Smooth muscle cell (in vitro differentiated cells): ENCODE results near the gene WDR76. TPM values are rescaled to one million over a fixed set of nuclear protein-coding genes. Genes with fewer than 3 reads are reported as not detected.

Experiments used
- DNase-seq: peaks from one replicate; lab custom pipeline; 2025; ENCODE audit not compliant: unreplicated experiment; lab: John Stamatoyannopoulos, UW
- H2AFZ ChIP-seq: fragments of 200-600 bp; sonication (generic); 2 replicates; pipeline ENCODE4 v1.6.0; 2016; ENCODE audit warnings: antibody characterized with exemption, low read depth, mild to moderate bottlenecking
- H3F3A ChIP-seq: fragments of 200-600 bp; sonication (generic); 2 replicates; pipeline ENCODE4 v1.6.0; 2017; ENCODE audit warnings: antibody characterized with exemption, low read depth
- H3K27ac ChIP-seq: fragments of 200-600 bp; sonication (generic); 2 replicates; pipeline ENCODE4 v1.5.1; 2016; ENCODE audit warnings: low read depth, mild to moderate bottlenecking
- H3K27me3 ChIP-seq: fragments of 200-600 bp; sonication (generic); 2 replicates; pipeline ENCODE4 v1.6.1; 2016; ENCODE audit warnings: low read depth, mild to moderate bottlenecking
- H3K36me3 ChIP-seq: fragments of 200-600 bp; sonication (generic); 2 replicates; pipeline ENCODE4 v1.5.1; 2016; ENCODE audit warnings: low read depth
- H3K4me1 ChIP-seq: fragments of 200-600 bp; sonication (generic); 2 replicates; pipeline ENCODE4 v1.5.1; 2016; ENCODE audit warnings: low read depth
- H3K4me2 ChIP-seq: fragments of 200-600 bp; sonication (generic); 2 replicates; pipeline ENCODE4 v1.6.0; 2016; ENCODE audit warnings: mild to moderate bottlenecking
- H3K4me3 ChIP-seq: fragments of 200-600 bp; sonication (generic); 2 replicates; pipeline ENCODE4 v1.5.1; 2016; ENCODE audit warnings: mild to moderate bottlenecking
- H3K79me2 ChIP-seq: fragments of 200-600 bp; sonication (generic); 2 replicates; pipeline ENCODE4 v1.6.0; 2016; ENCODE audit warnings: low read depth, mild to moderate bottlenecking
- H3K9ac ChIP-seq: fragments of 200-600 bp; sonication (generic); 2 replicates; pipeline ENCODE4 v1.6.0; 2016; ENCODE audit warnings: low read depth
- H3K9me3 ChIP-seq: fragments of 200-600 bp; sonication (generic); replicated peaks from 2 replicates; pipeline ENCODE4 v1.5.1; 2016; ENCODE audit warnings: low read depth
- H4K20me1 ChIP-seq: fragments of 200-600 bp; sonication (generic); 2 replicates; pipeline ENCODE4 v1.6.0; 2016; ENCODE audit warnings: low read depth
- WGBS: methylation state at CpG from one replicate; pipeline ENCODE4 v1.1.7; 2016; ENCODE audit warnings: low lambda C conversion rate; 5-methylcytosine and 5-hydroxymethylcytosine counted together
- polyA plus RNA-seq: library from polyadenylated mRNA; unstranded; fragments of >200 nt; fragmentation: Nextera tagmentation; extraction: Ambion mirVana; gene quantifications from 2 replicates; pipeline ENCODE4 v1.2.1, GENCODE V29; 2016
- total RNA-seq: library from RNA; depleted of rRNA; stranded (reverse); fragments of >200 nt; gene quantifications from 2 replicates; pipeline ENCODE4 v1.2.3, GENCODE V29; 2014
- TF ChIP-seq, protein P1 (sequence below): fragments of 200-600 bp; sonication (generic); IDR thresholded peaks from 2 replicates; pipeline ENCODE4 v1.5.1; 2017; ENCODE audit warnings: borderline replicate concordance, mild to moderate bottlenecking, antibody characterized with exemption; ENCODE audit not compliant: insufficient read depth, poor library complexity, severe bottlenecking

Gene WDR76
- total and polyA plus RNA-seq, 2 experiments from 2014 or later, result 3.4 to 9.8 TPM

DNA sequence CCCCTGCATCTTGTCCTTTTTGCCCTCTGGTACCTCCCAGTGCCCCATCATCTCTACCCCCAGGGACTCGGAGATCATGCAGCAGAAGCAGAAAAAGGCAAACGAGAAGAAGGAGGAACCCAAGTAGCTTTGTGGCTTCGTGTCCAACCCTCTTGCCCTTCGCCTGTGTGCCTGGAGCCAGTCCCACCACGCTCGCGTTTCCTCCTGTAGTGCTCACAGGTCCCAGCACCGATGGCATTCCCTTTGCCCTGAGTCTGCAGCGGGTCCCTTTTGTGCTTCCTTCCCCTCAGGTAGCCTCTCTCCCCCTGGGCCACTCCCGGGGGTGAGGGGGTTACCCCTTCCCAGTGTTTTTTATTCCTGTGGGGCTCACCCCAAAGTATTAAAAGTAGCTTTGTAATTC is 33.2 kb upstream of the WDR76 start:
- Histone ChIP-seq H3K4me3 (peak overlapping the region; percentile 77), H2AFZ (no peak overlapping the region), H3K27ac (peak overlapping the region; percentile 97), H3K4me1 (peaks cover 24% of the 10 kb centered on the region), H3K4me2 (peak overlapping the region; percentile 98), H3K36me3 (no peaks in the 10 kb centered on the region), H3K9me3 (no peaks in the 10 kb centered on the region), H3K9ac (peak overlapping the region; percentile 100), H3K79me2 (peaks cover 38% of the 10 kb centered on the region), H3K27me3 (no peaks in the 10 kb centered on the region), H4K20me1 (peaks cover 58% of the 10 kb centered on the region), H3F3A (peaks cover 38% of the 10 kb centered on the region)
- 94% methylated on average over 10 of the region's 10 CpGs for WGBS
- TF ChIP-seq, protein P1, sequence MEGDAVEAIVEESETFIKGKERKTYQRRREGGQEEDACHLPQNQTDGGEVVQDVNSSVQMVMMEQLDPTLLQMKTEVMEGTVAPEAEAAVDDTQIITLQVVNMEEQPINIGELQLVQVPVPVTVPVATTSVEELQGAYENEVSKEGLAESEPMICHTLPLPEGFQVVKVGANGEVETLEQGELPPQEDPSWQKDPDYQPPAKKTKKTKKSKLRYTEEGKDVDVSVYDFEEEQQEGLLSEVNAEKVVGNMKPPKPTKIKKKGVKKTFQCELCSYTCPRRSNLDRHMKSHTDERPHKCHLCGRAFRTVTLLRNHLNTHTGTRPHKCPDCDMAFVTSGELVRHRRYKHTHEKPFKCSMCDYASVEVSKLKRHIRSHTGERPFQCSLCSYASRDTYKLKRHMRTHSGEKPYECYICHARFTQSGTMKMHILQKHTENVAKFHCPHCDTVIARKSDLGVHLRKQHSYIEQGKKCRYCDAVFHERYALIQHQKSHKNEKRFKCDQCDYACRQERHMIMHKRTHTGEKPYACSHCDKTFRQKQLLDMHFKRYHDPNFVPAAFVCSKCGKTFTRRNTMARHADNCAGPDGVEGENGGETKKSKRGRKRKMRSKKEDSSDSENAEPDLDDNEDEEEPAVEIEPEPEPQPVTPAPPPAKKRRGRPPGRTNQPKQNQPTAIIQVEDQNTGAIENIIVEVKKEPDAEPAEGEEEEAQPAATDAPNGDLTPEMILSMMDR, result no peak
- no peak for DNase-seq

DNA sequence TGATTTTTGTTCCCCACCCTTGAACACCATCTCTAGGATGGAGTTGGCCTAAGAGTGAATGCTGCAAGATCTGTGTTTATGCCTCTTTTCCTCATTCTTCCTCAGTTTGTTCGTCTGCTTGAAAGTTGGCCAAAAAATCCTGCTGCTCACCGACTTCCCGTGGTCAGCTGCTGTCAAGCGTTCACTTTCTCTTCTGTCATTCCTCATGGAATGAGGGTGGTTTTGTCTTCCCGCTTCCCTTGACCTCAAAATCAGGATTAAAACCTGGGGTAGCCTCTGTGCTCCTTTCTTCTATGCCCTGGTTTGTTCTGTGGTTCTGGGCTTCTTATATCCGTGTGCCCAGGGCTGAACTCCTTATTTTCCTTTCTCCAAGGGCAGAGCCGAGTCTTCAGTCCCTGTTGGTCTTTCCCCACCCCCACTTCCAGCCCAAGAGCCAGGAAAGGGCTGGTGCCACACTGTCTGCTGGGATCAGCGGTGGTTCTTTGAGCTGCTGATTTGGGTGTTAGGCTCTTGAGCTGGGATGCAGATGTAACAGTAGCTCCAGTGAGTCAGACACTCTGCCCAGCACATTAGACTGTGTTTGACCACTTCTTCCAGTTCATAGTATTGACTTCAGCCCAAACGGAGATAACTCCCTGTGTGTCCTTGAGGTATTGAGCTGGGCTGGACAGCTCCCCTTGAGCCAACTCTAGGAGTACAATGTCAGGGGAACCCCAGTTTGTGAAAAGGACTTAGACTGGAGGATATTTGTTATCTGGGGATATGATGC is 32.3 kb upstream of the WDR76 start:
- peak overlapping the region; percentile 97 for H3K27ac ChIP-seq
- H3K9me3 ChIP-seq, result no peaks in the 10 kb centered on the region
- H3K4me3 ChIP-seq, result peak overlapping the region; percentile 77

DNA sequence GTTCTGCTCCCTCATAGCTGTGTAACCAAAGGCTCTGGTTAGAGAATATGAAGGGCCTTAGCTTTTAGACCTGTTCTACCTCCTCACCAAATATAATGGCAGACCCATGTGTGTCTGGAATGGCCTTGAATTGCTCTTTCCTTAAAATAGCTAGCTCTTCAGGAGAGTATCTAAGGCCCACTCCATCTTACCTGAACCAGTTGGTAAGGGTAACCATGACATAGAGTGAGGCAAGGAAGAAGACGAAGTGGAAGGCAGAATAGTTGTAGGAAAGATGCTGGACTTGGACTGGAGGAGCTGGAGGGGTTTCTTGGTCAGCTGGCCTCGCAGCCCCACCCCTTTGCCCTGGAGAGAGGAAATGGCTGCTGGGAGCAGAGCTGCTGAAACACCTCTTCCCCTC is 31.6 kb upstream of the WDR76 start:
- Histone ChIP-seq H3K4me3 (no peak overlapping the region), H3K27ac (peak overlapping the region; percentile 97), H3K9me3 (no peaks in the 10 kb centered on the region), H3K9ac (no peak overlapping the region), H3K79me2 (peaks cover 38% of the 10 kb centered on the region), H3K4me1 (peaks cover 33% of the 10 kb centered on the region), H3K36me3 (no peaks in the 10 kb centered on the region), H3K27me3 (no peaks in the 10 kb centered on the region), H2AFZ (no peak overlapping the region), H3K4me2 (peak overlapping the region; percentile 98), H4K20me1 (peaks cover 58% of the 10 kb centered on the region), H3F3A (peaks cover 50% of the 10 kb centered on the region)
- WGBS, result 100% methylated on average over 2 of the region's 2 CpGs
- TF ChIP-seq, protein P1, result no peak
- DNase-seq, result no peak

More for the DNA sequence above, 32.3 kb upstream of the WDR76 start:
- Histone ChIP-seq H2AFZ (no peak overlapping the region), H3K79me2 (peaks cover 38% of the 10 kb centered on the region), H3F3A (peaks cover 44% of the 10 kb centered on the region), H3K27me3 (no peaks in the 10 kb centered on the region), H4K20me1 (peaks cover 58% of the 10 kb centered on the region), H3K36me3 (no peaks in the 10 kb centered on the region), H3K9ac (peak overlapping the region; percentile 100), H3K4me2 (peak overlapping the region; percentile 98), H3K4me1 (peaks cover 25% of the 10 kb centered on the region)
- 36% methylated on average over 9 of the region's 9 CpGs for WGBS
- DNase-seq, result no peak
- TF ChIP-seq, protein P1, result no peak

DNA sequence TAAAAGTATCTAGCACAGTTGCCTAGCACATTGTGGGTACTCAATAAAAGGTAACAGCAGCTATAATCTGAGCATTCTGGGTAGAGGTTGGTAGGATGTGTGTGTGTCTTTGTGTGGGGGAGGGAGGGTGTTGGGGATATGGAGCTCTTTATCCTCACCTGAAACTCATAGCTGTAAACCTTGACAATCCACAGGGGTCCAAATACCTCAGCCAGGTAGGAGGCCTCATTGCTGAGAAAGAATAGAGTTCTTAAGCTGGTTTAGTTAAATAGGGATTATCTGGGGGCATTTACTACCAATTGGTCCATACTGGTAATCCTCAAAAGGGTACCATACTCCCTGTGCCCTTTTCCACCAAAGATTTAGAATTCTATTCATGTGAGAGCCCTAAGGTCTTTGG is 30.8 kb upstream of the WDR76 start:
- Histone ChIP-seq H3K27me3 (no peaks in the 10 kb centered on the region), H3K4me2 (no peak overlapping the region), H3K9ac (no peak overlapping the region), H4K20me1 (peaks cover 58% of the 10 kb centered on the region), H3F3A (peaks cover 53% of the 10 kb centered on the region), H3K4me3 (no peak overlapping the region), H3K36me3 (no peaks in the 10 kb centered on the region), H3K9me3 (no peaks in the 10 kb centered on the region), H3K4me1 (peaks cover 35% of the 10 kb centered on the region), H3K27ac (peak overlapping the region; percentile 97), H2AFZ (no peak overlapping the region), H3K79me2 (peaks cover 44% of the 10 kb centered on the region)
- TF ChIP-seq, protein P1, result no peak
- DNase-seq, result no peak
